NOMO-1 treated with DMSO at 0.1 percent for 48 hours (cell line): ENCODE results near the gene TMTC1.
"Not testable (repeated sequence)": the region's sequence is repeated elsewhere in the genome, so short reads cannot be mapped to it uniquely, and the experiment has no call there.

Experiments used
- DNase-seq: peaks from one replicate; lab custom pipeline; 2025; ENCODE audit not compliant: unreplicated experiment; lab: John Stamatoyannopoulos, UW

The TMTC1 gene

DNA sequence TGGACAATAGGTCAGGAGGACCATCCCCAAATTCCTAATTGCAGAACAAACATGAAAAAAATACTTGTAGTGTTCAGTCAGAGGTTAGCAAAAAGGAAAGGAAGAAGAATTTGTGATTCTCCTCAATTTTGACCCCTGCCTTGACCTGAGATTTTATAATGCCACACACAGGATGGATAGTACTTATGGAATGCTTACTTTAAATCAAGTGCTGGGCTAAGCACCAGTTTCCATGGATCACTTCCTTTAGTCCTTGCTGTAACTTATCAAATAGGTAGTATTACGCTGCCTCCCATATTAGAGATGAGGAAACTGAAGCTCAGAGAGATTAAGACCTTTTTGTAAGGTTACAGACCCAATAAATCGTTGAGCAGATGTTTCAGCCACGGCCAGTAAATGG, 205.0 kb downstream of the TMTC1 start:
- no peak for DNase-seq

DNA sequence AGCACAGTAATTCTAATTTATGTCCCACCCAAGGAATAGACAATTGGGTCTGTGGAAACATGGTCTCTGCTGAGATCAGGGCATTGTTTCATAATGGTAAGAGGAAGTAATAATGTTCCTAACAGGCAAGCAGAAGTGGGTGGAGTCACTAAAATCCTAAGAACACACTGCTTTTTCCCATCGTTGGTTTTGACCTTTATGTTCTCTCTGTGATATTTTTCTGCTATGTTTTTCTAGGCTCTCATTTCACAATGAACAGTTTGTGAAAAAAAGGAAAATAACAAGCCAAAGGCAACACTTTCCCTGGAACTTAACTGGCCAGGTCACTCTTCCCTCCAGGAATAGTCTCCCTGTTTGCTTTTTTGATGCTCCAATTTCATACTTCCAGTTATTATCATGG, 205.7 kb downstream of the TMTC1 start:
- no peak for DNase-seq

DNA sequence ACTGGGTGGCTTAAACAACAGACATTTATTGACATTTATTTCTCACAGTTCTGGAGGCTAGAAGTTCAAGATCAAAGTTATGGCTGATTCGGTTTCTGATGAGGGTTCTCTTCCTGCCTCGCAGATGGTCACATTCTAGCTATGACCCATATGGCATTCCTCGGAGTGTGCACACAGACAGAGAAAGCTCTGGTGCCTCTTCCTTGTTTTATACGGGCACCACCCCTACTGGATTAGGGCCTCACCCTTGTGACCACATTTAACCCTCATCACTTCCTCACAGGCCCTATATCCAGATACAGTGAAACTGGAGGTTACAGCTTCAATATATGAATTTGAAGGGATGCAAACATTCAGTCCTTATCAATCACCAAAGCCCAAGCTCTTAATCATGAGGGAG, 209.2 kb downstream of the TMTC1 start:
- DNase-seq: peak; percentile 26

DNA sequence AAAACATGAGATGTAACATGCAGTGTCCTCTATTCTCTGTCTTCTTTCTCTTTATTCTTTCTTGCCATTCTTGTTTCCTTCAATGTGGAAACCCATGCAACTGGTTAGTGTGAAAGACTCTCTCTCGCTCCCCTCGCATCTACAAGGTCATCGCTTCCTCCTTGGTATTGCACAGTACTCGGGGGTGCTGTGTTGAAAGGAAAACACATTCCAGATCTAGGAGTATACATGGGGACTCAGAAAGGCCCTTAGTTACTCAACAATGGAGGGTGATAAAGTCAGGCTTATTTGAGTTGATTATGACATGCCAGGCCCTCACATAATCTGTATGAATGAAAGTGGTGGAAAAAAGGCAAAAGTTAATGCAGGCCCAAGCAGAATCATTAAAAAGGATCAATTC, 210.8 kb downstream of the TMTC1 start:
- no peak for DNase-seq

DNA sequence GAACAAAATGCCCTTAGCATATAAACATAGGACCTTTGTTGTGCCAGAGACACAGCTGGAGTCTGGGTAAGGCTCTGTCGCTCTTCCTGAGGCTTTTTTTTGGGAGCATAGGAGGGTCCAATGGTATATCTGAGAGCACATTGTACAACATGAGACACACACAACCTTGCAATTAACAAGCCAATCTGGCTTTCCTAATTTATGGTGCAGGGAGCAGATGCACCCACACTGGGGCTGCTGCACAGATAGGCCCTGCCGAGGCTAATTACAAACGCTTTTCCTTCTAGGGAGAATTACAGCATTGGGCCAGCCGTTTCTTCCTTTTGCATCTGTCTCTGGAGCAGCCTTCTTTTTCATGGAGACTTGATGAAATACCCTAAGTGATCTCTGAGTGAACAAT, 211.3 kb downstream of the TMTC1 start:
- no peak for DNase-seq

DNA sequence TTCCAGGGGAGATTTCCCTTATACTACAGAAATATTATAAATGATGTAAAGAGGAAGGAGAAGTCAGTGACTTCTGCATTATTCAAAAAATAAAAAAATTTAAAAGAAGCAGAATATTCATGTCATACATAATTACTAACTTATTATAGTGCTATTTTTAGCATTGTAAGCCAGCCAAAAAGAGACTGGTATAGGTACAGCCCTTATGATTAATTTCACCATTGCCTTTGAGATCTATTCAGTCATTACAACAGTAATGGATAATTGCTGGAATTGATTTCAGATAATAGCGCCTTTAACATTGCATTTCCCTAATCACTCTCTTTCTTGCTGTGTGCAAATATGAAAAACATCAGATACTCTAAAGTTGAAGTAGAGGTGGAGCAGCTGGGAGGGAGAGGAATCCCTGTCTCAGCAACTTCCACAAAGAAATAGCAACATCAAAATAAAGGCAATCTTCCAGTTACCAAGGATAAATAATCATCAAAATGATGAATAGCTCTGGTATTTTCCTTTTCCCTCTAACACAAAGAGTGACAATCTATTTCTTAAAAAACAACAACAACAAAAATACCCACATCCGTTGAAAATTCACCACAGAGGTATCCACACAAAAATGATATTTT, 214.5 kb downstream of the TMTC1 start:
- DNase-seq: no peak

DNA sequence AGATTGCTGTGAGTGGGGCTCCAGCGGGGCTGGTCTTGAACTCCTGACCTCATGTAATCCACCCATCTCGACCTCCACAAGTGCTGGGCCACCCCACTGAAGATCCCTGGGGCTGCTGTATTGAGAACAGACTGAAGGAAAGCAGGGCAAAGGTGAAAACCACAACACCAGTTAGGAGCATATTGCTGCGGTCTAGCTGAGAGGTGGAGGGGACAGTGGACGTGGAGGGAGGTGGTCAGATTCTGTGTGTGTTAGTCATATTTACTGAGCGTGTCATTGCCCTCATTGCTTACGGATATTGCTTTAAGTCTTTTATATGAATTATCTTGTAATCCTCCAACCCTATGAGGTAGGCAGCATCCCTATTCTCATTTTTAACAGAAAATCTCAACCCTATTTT, 217.3 kb downstream of the TMTC1 start:
- DNase-seq: no peak

DNA sequence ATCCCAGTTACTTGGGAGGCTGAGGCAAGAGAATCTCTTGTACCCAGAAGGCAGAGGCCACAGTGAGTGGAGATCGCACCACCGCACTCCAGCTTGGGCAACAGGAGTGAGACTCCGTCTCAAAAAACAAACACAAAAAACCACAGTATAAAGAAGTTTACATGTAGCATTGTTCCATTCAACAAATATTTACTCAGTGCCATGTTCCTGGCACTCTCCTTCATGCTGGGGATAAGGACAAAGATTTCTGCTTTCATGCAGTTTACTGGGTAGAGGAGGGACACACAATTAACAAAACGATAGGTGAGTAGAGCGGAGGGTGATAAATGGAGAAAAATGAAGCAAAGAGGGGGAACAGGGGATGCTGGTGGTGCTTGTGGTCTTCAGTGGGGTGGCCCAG, 218.0 kb downstream of the TMTC1 start:
- DNase-seq: no peak

DNA sequence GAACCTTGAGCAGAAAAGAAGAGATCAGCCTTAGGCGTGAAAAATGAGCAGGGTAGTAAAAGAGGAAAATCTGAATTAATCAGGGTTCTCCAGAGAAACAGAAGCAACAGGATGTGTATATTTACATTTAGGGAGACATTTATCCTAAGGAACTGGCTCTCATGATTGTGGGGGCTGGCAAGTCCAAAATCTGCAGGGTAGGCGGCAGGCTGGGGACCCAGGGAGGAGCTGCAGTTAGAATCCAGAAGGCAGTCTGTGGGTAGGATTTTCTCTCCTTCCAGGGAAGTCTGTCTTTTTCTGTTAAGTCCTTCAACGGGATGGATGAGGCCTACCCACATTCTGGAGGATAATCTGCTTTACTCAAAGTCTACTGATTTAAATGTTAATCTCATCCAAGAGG, 218.8 kb downstream of the TMTC1 start:
- no peak for DNase-seq

DNA sequence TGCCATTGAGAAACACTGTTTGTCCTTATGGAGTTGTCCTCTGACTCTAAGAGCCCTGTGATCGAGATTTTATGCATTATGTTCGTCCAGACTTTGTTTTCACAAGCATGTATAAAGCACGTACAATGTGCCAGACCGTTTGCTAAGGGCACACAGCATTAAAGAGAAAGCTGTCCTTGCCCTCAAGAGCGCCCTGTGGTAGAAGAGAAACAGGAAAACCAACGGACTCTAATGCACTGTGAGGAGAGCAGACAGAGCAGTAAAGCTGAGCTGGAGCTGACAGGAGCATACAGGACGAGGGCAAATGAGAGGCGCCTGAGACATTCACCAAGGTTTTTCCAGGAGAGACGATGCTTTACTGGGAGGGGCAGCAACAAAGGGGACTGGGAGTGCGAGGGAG, 220.1 kb downstream of the TMTC1 start:
- peak; percentile 52 for DNase-seq

DNA sequence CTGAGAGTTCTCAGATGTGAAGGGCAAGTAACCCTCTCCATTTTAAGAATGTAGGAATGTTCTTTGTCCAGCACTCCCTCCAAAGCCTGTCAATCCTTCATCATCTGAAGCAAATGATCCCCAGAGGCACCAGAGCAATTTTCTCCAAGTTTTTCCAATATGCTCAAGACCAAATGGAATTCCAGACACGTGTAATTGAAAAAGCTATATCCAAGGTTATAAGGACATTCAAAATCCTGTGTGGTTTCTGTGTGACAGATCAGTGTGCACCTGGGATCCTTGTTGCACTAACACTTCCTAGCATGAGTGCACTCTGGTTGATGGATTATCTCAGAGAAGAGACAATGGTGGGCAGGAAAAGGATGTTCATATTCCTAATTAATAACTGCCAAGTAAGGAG, 220.7 kb downstream of the TMTC1 start:
- DNase-seq: no peak

DNA sequence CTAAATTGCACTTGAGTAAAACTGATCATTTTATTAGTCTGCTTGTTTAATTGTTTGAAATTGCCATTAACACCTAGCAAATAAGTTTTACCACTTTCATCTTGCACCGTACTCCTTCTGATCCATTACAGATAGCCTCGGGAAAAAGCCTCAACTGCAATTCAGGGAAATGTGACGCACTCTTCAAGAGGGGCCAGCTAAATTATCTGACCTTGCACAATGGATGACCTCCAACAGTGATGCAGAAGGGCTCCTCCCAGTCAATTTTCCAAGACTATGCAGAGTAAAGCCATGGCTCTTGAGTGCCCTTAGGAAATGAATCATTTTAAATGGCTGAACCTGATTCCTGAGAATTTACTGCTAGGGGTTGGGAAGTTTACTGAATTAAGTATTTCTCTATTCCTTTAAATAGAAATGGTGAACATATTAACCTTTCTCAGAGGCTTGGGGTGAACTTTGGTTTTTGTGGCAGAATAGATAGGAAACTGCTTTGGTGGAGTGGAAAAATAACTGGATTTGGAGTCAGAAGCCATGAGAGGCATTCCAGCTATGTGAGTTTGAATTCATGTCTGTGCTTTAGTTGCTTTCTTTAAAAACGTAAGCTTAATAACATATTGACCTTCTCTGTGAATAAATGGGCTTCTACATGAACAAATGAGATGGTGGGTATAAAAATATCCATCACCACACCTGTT, 221.5 kb downstream of the TMTC1 start:
- no peak for DNase-seq

DNA sequence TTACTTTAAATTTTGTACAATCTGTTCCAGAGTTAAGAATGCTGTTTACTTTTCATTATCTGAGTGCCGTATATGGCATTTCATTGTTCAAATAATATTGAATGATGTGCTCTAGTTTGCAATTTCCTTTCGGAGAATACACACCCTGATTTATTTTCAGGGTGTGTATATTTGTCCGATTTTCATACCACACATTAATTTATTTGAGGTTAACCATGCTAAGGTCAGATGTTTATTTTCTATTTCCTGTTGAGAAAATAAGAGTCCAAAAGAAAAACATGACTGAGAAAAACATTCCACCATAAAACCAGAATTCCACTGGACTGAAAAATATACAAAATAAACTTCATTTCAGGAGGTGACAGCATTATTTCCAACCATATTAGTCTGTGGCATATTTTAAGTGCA, 222.1 kb downstream of the TMTC1 start:
- no peak for DNase-seq

DNA sequence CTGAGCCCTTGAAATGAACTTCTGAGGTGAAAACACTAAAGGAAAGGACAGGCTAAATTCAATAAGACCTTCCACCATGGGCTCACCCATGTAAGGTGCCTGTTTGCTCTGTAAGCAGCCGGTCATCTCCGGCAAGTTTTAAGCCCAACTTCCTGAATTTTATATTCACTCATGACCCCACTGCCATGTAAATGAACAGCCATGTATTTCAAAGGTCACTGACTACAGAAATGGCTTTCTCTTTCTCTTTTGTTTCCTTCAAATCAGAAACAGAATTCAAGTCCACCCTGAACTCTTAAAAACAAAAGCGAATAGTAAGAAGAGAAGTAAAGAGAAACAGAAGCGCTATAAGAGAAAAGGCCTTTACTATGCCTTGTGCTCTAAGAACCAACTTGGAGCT, 224.5 kb downstream of the TMTC1 start:
- DNase-seq: no peak

DNA sequence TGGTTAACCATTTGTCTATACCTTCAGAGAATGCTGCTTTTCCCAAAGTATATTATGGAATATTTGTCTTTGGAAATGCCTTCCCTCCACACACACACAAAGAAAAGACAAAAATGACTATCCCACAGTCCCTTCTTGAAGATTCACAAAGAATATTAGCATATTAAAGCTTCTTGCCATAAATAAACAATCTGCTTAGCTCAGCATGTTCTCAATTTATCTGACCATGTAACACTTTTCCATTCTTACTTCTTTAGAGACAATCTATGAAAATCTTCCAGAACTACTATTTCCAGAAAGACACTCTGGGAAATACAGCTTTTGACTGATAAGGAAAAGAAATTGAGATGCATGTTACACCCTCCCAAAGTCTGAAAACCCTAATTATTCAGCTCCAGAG, 227.4 kb downstream of the TMTC1 start:
- no peak for DNase-seq

DNA sequence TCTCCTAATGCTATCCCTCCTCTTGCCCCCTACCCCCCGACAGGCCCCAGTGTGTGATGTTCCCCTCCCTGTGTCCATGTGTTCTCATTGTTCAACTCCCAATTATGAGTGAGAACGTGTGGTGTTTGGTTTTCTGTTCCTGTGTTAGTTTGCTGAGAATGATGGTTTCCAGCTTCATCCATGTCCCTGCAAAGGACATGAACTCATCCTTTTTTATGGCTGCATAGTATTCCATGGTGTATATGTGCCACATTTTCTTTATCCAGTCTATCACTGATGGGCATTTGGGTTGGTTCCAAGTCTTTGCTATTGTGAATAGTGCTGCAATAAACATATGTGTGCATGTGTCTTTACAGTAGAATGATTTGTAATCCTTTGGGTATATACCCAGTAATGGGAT, 228.3 kb downstream of the TMTC1 start:
- DNase-seq: not testable (repeated sequence)

DNA sequence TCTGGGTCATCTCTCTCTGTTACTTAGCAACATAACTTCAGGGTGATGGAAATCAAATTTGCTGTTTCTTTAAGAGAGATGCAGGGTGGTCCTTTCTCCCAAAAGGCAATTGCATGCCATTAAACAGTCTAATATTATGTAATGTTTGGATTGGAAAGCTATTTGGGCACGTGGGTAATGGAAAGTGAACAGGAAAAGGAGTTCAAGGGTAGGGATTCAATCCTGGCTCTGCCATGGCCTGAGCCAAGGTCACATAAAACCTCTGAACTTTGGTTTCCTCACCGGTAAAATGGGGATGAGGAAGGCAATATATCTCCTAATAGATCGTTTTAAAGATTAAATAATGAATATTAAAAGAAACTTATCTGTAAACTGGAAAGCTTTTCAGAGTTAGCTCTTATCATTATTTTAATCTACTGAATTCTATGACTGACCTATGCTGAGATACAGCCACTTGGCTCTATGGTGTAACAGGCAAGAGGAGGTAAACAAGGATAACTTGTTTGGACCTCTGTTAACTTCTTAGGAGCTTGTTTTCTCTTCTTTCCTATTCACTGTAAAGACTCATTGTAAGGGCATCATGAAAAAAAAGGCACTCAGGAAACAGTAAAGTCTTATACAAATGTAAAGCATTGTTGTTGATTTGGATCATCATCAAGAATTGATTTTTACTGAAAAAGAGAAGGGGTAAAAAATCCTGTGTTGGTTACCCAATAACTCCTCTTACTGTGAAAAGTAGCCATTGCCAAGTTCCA, 230.6 kb downstream of the TMTC1 start:
- no peak for DNase-seq

DNA sequence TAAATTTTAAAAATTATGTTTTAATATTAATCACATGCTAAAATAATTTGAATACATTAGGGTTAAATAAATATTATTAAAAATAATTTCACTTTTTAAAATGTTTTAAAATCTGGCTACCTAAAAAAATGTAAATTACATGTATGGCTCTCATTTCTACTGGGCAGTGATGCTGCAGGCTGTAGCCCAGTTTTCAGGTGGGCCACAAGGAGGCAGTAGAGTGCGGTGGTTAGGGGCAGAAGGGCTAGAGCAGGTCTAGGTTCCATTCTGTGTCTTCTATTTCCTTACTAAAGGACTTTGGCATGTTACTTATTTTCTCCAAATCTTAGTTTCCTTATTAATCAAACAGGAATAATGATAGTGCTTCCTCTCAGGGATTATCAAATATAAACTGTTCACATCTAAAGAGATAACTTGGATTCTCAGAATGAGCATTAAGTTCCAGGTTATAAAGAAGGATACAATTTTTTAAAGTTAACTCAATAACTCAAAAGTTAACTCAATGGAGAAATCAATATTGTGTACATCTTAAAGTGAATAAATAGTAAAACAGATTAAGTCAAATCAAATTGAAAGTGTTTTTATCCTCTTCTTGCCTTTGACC, 231.3 kb downstream of the TMTC1 start:
- peak; percentile 60 for DNase-seq

DNA sequence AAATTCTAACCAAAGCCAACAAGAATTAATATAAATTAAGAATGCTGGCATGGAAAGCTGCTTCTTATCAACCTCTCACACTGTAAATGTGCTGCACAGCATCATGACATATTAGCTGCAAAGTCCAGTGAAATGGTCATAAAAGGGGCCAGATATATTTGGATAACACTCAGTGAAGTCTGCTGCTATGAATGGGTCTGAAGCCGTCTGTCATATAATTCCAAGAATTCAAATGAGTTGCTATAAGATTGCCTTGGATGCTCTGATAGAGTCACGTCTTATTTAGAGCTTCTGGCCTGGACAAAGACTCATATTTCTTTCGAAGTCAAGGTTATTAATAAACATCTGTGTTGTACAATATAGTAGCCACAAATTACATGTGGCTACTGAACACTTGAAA, 231.9 kb downstream of the TMTC1 start:
- no peak for DNase-seq

DNA sequence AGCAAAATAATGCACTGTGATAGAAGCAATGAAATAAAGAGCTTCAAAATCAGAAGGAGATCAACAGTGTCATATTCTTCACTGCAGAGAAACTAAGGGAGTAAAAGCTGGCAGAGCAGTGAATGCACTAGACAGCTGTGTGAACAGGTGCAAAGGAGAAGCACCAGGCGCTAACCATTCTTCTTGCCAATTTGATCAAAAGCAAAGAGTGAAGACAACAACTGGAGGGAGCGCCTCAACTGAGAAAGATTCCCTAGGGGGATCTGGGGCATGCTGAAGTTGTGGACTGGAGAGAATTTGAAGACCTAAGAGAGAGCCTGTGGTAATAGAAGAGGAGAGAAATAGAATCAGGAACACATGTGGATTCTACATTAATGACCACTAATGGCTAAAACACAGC, 235.9 kb downstream of the TMTC1 start:
- no peak for DNase-seq

DNA sequence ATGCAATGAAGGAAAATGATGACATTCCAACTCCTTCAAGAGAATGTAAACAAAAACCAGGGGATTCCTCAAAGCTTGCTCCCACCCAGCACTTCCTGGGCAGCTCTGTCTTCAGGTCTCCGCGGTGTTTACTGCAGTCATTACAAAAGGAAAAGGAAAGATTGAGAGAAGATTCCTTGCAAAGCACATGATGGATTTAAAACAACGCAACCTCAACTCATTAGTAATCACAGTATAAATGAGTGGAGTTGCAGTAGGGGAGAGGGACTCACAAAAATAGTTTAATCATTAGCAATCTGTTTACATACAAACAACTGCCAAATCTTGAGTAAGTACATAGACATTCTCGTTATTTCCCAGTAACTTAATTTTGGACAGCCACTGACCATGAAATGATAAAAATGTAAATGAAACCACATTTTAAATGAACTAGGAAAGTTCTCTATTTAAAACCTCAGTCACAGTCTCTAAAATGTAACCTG, 236.6 kb downstream of the TMTC1 start:
- DNase-seq: no peak

DNA sequence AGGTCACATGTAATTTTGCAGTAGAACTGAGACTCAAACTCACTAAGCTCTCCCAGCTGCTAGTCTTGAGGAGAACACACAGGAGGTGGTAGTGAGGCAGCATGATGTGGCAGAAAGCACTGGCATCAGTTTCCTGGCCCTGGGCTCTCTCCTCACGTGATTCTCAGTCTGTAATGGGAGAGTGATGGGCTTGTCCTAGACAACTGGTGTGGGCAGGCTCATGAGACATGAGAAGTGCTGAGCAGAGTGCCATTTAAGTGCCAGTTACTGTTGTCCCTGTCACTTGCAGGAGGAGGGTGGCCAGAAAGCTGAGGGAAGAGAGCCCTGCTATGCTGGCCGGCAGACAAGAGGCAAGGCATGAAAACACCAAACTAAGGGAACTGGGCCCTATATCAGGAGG, 237.7 kb downstream of the TMTC1 start:
- DNase-seq: no peak
